ENCODE results near the gene FGF14.

FGF14 gene

DNA sequence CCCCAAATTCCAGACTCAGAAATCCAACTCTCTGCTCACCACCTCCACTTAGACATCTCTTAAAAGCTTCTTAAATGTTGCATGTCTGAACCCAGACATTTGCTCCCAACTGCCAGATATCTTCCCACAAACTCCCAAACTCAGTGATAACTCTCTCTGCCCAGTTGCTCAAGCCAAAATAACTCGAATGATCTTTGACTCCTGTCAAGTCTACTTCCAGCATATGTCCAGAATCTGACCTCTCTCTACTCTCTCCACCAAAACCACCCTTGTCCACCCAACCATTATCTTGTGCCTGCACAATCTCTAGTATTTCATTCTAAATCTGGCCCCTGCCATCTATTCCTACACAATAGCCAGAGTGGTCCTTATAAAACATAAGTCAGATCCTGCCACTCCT lies 99.3 kb downstream of the FGF14 start:
- DNase-seq: no peak

DNA sequence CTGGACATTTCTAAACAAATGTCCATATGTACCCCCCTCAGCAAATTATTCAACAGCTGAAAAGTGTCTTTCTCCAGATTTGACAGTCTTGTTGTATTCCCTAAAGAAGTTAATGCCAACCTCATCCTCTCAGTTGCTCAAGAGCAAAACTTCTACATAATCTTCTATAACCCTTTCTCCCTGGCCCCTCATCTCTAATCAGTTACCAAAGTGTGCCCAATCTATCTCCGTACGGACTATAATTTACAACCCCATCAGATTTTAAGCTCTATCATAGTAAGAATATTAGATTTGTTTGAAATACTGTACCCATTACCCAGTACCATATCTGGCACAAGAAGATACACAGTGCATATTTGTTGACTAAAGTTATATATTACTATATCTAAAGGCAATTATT lies 101.5 kb downstream of the FGF14 start:
- no peak for DNase-seq

DNA sequence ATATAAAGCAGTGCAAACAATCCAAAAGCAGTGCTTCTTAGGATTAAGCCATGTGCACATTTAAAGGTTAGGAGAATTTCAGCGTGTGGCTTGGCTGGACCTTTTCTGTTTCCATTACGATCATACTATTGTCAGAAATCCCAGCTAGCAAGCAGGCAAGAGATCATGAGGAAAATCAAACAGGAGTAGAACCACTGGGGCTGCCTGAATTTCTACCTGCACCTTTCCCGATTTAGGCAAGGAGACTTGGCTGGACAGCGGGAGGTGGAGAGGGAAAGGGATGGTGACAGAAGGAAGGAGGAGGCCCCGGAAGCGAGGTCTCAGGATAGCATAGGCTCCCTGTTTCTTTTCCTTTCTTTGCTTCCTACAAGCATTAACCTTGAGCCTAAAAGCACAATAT lies 102.5 kb downstream of the FGF14 start:
- DNase-seq: no peak

DNA sequence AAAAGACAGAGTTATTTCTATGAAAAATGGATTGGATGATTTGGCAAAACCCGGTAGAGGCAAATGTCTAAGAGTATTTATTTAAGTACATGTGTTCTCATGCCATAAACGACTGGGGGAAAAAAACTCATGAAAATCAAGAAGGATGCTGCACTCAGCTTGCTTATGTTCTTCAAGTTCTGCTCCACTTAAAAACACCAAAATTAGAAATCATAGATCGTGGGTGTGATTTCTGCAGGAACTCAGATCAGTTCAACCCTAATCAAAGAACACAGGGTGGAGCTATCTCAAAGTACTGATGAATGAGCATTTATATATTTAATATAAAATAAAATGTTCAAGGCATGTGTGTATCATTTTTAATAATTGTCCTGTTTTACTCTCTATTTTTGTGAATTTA lies 103.8 kb downstream of the FGF14 start:
- no peak for DNase-seq

DNA sequence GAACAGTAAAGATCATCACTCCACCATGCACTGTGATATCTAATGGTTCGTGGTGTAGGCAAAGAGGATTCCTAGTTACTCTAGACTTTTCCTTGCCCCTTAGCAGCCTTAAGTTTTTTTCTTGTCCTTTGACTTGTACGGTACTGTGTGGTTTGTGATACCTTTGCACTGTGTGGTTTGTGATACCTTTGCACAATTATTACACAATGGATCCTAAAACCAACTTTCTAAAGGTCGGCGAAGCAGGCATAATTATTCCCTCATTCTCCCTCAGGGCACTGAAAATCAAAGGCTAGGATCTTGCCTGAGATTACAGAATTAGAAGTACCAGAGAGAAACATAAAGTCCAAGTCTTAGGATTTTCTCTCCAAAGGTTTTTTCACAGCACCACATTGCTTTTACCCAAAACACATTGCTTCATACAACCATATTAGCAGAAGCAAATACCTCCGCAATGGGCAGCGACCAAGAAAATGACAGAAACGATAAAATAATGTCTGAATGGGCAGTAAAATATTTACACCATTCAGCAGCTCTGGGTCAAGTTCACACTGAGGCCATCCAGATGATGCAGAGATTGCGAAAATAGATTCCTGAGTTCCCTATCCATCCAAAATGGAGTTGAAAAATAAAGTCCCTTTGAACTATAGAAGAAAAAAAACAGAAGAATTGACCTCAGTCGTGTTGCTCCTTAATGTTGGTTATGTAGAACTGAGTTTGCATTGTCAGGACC lies 106.4 kb downstream of the FGF14 start:
- DNase-seq: no peak

DNA sequence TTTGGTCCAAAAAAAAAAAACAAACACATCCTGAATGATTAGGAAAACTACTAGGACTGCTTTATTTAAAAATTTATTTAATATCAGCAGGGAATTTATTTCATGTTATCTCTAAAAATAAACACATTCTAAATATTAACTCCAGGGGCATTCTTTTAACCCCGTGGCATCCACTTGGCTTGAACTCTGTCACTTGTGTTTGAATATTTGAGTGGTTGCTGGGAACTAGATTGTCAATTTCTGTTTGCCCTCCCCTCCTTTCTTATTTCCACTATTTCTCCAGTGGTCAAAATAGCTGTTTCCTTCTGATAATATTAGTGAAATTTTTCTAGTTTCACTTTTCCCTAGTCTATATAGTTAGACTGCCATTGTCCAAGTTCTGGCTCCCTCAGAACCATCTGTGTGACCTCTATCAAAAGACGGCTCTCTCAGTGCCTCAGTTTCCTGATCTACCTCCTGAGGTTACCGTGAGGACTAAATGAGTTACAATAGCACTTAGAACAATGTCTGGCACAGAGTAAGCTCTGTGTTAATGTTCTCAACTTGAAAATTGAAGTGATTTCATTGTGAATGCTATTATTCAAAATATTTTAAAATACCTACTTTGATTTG lies 107.3 kb downstream of the FGF14 start:
- no peak for DNase-seq

DNA sequence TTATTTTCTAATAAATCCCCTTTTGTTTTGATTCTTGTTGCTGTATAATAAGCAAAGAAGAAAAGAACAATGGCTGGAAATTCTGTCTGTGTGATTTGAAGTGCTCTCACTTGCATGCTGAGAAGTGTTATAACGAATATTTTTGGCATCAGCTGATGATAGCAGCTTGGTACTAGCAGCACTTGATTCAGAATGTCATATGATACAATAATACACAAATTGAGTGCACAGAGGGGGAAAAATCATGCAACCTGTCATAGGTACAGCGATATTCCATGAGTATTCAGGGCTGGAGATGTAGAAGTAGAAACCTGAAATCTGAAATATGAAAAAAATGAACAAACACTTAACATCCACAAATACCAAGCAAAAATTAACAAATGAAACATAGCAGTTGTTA lies 108.1 kb downstream of the FGF14 start:
- DNase-seq: no peak

DNA sequence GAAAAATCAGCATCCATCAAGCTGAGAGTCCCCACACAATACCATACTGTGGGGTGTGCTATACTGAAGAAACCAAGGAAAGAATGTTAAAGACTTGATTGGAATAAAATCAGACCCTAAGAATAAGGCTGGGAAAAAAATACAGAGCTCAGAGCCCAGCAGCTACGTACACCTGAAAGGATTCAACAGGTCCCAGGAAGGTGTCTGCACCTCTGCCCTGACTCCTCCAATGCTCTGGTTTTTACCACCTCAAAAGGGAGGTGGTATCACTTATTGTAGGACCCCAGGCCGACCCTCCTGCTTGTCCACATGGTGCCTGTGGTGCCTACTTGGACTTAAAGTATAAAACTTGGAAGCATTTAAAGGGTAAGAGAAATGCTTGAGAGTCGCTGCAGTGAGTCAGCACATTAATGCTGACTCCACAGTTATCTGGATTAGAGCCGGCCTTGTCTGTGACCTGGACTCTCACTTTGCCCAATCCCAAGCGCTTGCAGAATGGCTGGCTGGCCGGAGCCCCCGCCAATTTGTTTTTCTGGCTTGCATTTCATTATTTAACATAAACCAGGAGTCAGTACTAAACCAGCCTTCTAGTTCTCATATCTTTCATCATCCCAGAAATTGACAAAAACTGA lies 110.1 kb downstream of the FGF14 start:
- no peak for DNase-seq

DNA sequence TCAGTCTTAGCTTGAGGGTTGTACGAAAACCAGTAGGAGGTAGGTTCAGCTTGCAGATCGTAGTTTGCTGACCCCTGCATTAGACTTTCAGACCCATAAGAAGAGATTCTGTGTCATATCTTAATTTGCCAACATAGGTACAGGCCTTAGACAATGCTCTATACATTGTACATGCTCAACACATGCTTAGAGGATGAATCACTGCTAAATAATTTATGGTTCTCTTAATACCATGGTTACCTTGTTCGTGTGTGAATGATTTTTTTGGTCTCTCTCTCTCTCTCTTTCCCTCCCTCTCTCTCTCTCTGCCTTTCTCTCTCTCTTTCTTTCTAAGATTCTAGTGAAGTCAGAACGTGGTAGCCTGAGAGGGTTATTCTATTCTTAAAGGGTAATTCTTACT lies 112.2 kb downstream of the FGF14 start:
- no peak for DNase-seq

DNA sequence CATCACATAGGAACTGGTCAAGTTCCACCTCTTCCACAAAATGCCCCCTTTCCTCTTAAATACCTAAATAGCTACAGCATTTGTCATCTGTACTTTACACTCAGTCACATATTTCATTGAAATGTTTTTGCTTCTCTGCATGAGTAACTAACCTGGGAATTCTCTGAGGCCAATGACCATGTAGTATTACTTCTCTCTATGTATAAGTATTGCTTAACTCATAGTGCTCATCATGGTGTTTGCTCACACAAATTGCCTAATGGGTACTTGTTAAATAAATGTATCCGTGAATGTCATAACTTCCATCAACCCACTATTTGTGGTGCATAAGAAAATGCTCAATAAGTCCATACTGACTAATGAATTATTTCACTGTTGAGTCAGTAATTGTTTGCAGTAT lies 115.5 kb downstream of the FGF14 start:
- no peak for DNase-seq

DNA sequence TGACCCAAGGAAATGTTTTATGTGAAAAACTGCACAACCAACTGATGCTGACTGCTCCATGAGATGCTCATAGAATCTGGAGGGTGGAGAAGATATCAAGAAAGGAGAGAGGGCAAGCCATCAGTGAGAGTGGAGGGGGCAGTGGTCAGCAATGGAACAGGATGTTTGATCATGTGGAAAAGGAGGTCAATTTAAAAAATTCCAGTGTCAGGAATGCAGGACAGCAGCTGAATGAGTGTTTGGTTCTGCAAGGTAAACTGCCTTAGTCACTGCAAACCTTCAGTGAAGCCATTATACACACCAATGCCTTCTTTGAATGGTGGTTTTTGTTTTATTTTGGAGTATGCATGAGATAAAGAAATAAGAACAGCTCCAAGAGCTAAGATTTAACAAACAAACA lies 121.5 kb downstream of the FGF14 start:
- no peak for DNase-seq

DNA sequence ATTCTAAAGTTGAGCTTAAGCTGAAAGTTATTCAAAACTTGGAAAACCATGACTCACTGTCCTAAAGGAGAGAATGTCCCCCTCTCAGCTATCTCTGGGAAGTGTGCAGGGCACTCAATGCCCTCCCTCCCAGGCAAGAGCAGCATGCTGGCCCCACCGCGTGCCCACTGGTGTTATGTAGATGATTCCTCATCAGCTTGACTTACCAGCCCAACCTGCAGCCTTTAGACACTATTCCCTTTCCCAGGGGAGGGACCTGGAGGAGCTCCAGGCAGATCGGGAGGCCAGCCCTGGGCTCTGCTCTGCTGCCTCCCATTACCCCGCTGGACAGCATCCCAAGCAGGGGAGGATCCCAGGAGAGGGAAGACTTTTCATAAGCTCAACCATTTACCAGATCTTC lies 124.6 kb downstream of the FGF14 start:
- no peak for DNase-seq

DNA sequence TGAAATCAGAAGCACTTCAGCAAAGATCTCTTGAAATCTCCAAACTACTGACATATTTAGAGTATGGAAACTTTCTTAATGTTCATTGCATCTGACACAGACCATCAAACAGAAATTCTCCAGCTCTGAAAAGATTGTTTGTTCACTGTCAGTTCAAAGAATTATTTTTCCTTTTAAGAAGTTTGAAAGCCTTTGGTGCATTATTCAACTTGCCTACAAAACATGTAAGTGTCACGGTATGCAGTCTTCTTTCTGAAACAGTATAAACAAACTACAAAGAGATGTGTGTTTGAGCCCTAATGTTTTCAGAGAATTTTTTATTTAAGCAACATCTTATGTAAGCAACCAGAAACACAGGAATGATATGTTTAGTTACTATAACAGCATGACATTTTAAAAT lies 125.4 kb downstream of the FGF14 start:
- DNase-seq: no peak

DNA sequence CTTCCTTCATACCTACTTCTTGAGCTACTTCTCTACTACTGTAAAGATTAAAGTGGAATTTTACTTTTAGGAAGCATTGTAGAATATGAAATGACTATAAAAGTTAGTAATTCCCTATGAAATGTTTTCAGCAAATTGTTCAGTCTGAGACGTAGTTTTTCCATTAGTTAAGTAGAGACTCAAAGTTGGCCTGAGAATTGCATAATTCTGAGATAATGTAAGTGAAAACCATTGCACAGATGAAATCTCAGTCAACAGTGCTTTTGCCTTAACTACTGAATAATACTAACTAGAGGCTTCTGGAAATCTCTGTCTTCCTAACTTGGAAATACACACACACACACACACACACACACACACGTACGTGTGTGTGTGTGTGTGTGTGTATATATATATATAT lies 125.9 kb downstream of the FGF14 start:
- DNase-seq: no peak

DNA sequence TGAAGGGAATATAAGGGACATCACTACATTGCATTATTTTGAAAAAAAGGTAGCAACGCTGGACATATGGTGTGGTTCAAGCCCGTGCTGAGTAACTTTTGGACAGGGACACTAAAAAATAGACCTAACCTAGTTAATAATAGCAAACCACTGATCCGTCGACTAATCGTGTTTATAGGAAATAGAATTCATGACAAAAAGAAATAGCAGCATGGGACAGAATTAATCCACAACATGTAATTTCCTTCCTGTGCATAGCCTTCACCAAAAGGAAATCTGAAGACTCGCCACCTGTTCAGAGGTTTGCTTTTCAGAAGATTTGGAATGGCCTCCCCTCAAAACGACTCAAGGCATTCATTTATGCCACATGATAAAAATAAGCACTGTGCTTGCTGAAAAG lies 128.7 kb downstream of the FGF14 start:
- DNase-seq: no peak

DNA sequence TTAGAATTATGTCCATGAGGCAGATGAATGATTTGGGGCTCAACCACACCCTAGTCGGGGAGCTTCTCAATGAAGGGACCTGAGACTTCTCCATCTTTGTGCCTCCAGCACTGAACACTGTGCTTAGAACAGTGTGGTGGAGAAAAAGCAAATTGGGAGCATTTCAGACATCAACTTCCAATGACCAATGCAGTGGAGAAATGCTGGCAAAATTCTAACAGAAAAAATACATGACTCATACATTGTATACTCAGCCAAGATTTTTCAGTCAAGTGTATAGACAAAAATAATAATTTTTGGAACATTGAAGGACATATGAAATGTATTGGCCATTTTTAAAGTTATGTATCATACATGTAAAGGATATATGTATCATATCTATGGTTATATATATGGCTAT lies 134.7 kb downstream of the FGF14 start:
- DNase-seq: no peak

DNA sequence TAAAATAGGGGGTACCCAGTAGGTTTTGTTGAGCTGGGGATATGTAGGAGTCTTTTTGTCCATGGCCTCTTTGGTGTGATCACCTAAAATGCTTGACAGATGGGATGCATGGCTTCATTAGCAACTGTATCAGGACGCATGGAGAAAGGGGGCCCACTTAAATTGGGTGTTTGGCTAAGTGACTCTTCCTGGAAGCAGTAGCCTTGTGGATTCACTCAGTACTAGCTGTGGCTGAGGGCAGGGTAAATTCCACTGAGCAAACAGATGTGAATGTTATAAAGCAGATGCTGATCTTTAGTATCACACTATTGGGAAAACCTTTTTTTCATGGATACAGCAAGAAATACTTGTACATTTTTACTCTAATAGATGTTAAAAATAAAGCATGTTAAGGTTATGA lies 140.0 kb downstream of the FGF14 start:
- DNase-seq: no peak

DNA sequence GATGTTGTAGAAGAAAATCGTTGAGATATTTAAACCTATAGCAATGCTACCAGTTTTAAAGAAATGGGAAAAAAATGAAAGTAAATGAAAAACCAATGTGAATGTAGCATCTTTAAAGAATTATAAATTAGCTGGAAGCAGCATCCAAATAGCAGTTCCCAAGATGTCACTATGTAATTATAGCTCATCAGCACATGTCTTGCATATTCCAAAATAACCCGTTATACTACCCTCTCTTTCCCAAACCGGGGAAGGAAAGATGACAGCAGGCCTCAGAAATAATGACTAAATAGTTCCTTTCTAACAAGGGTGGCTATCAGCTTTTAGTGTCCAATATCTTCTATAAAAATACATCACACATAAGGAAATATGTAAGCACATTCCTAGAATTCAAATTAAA lies 140.5 kb downstream of the FGF14 start:
- DNase-seq: no peak

DNA sequence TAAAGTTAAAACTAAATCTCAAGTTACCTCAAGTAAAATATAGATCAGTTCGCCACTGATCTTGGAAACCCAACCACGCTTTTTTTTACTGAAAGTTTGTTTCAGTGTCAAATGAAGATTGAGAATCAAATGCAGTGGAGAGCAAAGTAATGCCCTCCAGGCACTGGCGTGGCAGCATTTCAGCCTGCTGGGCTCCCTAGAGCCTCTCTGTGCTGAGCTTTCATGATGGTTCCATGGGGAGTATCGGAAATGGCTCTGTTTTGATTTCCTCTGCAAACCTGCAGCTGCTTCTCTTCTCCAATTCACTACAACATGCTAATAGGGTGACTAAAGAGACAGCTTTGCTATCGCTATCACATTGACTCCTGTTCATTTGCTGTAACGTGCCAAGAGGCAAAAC lies 141.6 kb downstream of the FGF14 start:
- DNase-seq: no peak

DNA sequence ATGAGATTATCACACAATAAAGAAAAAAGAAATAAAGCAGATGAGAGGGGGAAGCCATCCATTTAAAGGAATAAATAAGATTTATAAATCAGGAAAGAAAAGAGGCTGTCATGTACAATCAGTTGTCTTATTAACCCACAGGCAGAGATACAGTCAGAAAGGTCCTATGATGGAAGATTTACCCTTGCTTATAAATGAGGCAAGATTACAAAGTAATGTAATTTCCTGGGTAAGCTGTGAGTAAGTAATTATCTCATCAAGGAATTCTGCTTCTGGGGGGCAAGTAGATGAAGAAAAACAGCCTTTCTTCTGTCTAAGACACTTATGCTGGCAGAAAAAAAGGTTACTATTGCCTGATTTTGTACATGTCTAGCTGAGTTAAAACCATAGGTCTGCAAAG lies 146.4 kb downstream of the FGF14 start:
- no peak for DNase-seq

DNA sequence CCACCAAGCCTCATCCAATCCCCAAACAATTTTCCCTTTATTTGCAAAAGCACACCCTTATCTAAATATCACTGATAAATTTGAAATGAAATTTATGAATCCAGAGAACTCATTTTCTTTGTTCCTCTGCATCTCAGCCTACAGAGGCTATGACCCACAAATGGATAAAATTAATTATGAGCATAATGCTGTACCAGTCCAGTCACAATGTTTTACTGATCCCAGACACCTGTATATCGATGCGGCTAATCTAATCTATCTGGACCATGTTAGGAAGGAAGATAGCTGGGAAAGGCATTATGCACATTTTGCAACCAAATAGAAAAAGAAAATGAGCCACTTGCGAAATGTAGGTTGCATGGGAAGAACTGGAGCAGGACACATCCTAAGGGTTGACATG lies 150.0 kb downstream of the FGF14 start:
- DNase-seq: no peak

DNA sequence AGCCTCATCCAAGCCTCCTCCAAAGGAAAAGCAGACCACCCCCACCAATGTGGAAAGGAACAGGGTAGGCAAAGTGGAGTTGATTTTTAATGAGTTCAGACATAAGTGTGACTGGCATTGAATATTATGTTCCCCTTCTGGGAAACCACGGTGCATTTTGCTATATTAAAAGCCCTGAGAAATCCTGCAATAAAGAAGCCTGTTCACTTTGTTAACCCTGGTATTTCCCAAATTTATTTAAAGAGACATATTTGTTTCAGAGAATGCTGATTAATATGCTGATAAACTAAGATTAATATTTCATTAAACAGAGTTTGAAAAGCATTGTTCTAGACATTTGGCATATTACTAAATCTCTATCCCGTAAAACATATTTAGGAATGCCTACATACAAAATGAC lies 151.4 kb downstream of the FGF14 start:
- DNase-seq: no peak

DNA sequence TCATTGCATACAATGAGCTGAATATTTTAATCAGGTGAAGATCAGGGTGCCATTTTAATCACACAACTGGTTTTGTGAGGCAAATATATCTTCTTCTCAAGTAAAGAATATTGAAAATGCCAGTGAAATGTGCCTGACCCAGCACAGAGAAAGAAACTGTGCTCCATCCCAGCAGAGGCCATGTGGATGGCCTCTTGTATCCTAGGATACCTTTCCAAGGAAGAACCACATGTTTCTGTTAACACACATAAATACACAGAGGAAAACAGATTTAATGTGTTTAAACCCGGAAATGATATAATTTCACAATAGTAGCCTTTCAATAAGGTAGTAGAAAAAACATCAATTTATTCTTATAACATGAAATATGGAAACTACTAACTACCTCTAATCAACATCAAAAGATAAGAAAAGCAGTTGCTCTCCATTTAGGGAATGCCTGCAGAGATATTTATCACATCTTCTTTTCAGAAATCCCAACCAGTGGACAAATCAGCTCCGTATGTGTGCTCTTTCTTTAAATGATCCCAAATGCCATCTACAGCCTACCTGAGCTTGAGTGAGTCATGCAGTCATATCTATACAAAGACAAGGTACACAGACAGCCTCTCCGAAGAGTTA lies 157.1 kb downstream of the FGF14 start:
- DNase-seq: no peak

DNA sequence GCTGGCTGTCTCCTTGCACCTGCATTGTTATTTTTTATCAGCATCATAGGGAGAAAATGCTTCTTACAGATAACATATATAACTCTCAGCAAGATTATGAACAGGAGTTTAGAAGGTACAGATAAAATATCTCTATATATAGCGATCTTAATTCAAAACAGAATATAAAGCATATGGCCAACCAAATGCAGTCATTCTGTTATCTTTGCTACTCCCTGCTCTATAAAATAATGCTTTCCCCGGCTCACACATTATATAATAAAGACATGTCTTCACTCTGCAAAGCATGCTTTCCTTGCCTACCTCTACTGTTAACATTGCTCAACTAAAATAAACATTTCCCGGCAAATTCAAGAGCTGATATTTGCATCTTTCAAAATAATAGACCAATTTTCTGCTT lies 161.7 kb downstream of the FGF14 start:
- DNase-seq: no peak

All from stimulated activated naive CD4-positive, alpha-beta T cell treated with Interleukin-2 at 50 U/mL for 16 hours (primary cell).